Suprapubic skin (tissue), 4 donors: ENCODE data around the gene BBS1. TPM values are rescaled to one million over a fixed set of nuclear protein-coding genes. Genes with fewer than 3 reads are reported as not detected.
"Not testable (repeated sequence)": the region's sequence is repeated elsewhere in the genome, so short reads cannot be mapped to it uniquely, and the experiment has no call there.

Experiments
- DNase-seq, 2 donors: peaks; one replicate each; pipeline ENCODE4 v3.0.0-alpha.2; 2019; ENCODE audit warnings: low spot score in 2 of 2
- H3K27ac ChIP-seq: fragments of 200-600 bp; sonication (generic); one replicate; pipeline ENCODE4 v1.5.1; 2019
- H3K27me3 ChIP-seq: fragments of 200-600 bp; sonication (generic); one replicate; pipeline ENCODE4 v1.5.1; 2019
- H3K36me3 ChIP-seq: fragments of 200-600 bp; sonication (generic); one replicate; pipeline ENCODE4 v1.5.1; 2019
- H3K4me1 ChIP-seq: fragments of 200-600 bp; sonication (generic); one replicate; pipeline ENCODE4 v1.5.1; 2019
- H3K4me3 ChIP-seq: fragments of 200-600 bp; sonication (generic); one replicate; pipeline ENCODE4 v1.5.1; 2019; ENCODE audit warnings: mild to moderate bottlenecking
- H3K9me3 ChIP-seq: fragments of 200-600 bp; sonication (generic); one replicate; pipeline ENCODE4 v1.5.1; 2019
- EP300 ChIP-seq: sonication (generic); formaldehyde crosslinking; IDR thresholded peaks from one replicate; pipeline ENCODE4 v1.6.1; 2017; ENCODE audit warnings: antibody characterized with exemption
- POLR2AphosphoS5 ChIP-seq, 3 donors: sonication (generic); formaldehyde crosslinking; IDR thresholded peaks; one replicate each; pipeline ENCODE4 v1.6.1; 2017; ENCODE audit warnings: antibody characterized with exemption in 3 of 3
- WGBS: methylation state at CpG from one replicate; pipeline ENCODE4 v1.1.5; 2018; 5-methylcytosine and 5-hydroxymethylcytosine counted together
- total RNA-seq, 4 donors: library from RNA; depleted of rRNA; stranded (reverse); fragments of >200 nt; gene quantifications; one replicate each; pipeline ENCODE4 v1.1.0, GENCODE V29; 2016
- TF ChIP-seq, protein P1 (sequence below), 2 donors: fragments of 200-600 bp in 1 of 2; fragments of 450-650 bp in 1 of 2; sonication (generic) in 1 of 2; IDR thresholded peaks; one replicate each; pipeline ENCODE4 v1.5.1; 2016 to 2019; ENCODE audit warnings: antibody characterized with exemption in 2 of 2, mild to moderate bottlenecking in 1 of 2, moderate library complexity in 1 of 2

BBS1 gene
- total RNA-seq, 4 donors from 2014 or later: 35.5 to 85.2 (median 57.0) TPM

- peaks cover 6% of the 10 kb centered on the region for H3K4me1 ChIP-seq
- WGBS: 86% methylated on average over 3 of the region's 3 CpGs
- H3K4me3 ChIP-seq: no peak overlapping the region
- no peak for DNase-seq
- TF ChIP-seq POLR2AphosphoS5 (IDR thresholded peaks at IDR 0.05): no peak
- TF ChIP-seq EP300: no peak
- TF ChIP-seq, protein P1, sequence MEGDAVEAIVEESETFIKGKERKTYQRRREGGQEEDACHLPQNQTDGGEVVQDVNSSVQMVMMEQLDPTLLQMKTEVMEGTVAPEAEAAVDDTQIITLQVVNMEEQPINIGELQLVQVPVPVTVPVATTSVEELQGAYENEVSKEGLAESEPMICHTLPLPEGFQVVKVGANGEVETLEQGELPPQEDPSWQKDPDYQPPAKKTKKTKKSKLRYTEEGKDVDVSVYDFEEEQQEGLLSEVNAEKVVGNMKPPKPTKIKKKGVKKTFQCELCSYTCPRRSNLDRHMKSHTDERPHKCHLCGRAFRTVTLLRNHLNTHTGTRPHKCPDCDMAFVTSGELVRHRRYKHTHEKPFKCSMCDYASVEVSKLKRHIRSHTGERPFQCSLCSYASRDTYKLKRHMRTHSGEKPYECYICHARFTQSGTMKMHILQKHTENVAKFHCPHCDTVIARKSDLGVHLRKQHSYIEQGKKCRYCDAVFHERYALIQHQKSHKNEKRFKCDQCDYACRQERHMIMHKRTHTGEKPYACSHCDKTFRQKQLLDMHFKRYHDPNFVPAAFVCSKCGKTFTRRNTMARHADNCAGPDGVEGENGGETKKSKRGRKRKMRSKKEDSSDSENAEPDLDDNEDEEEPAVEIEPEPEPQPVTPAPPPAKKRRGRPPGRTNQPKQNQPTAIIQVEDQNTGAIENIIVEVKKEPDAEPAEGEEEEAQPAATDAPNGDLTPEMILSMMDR (IDR thresholded peaks at IDR 0.05): no peak
- no peaks in the 10 kb centered on the region for H3K27me3 ChIP-seq
- no peaks in the 10 kb centered on the region for H3K9me3 ChIP-seq
- no peak overlapping the region for H3K27ac ChIP-seq
- no peaks in the 10 kb centered on the region for H3K36me3 ChIP-seq
These were observed 70.8 kb downstream of the BBS1 start for GRCh38 chr11:66581261-66581660.

GRCh38 chr11:66582565-66583147 is 72.2 kb downstream of the BBS1 start:
- not testable (repeated sequence) for H3K9me3 ChIP-seq, H3K36me3 ChIP-seq, DNase-seq, H3K4me3 ChIP-seq, H3K27ac ChIP-seq, H3K4me1 ChIP-seq, H3K27me3 ChIP-seq
- WGBS: 80% methylated on average over 3 of the region's 3 CpGs

Other genes starting within 250 kb of the BBS1 start
- gene RAB1B, start 242.0 kb upstream of the BBS1 start, total RNA-seq: 100 to 1,000 TPM in 3 of 4 donors, 10 to 100 TPM in 1; 79.0 to 124 (median 115) TPM
- 1 to 10 TPM in 3 of 4 donors, not detected in 1; 1.1 to 2.5 (median 1.9) TPM for gene CNIH2, start 232.5 kb upstream of the BBS1 start, total RNA-seq
- gene YIF1A, start 221.5 kb upstream of the BBS1 start, total RNA-seq: 10 to 100 TPM; 21.6 to 61.3 (median 56.1) TPM
- gene TMEM151A, start 218.7 kb upstream of the BBS1 start, total RNA-seq: not detected
- 10 to 100 TPM in 2 of 4 donors, 1 to 10 TPM in 2; 5.9 to 32.6 (median 19.2) TPM for gene CD248, start 193.6 kb upstream of the BBS1 start, total RNA-seq
- gene RIN1, start 174.2 kb upstream of the BBS1 start, total RNA-seq: 10 to 100 TPM; 40.3 to 73.6 (median 60.3) TPM
- gene BRMS1, start 165.5 kb upstream of the BBS1 start, total RNA-seq: 10 to 100 TPM; 45.7 to 60.3 (median 57.3) TPM
- 10 to 100 TPM; 14.4 to 31.9 (median 20.6) TPM for gene B4GAT1, start 163.0 kb upstream of the BBS1 start, total RNA-seq
- 1 to 10 TPM; 2.2 to 4.7 (median 3.9) TPM for gene SLC29A2, start 138.9 kb upstream of the BBS1 start, total RNA-seq
- gene NPAS4, start 89.6 kb upstream of the BBS1 start, total RNA-seq: not detected
- 10 to 100 TPM; 22.0 to 42.0 (median 28.0) TPM for gene MRPL11, start 71.8 kb upstream of the BBS1 start, total RNA-seq
- 10 to 100 TPM; 19.0 to 23.4 (median 20.5) TPM for gene PELI3, start 43.7 kb upstream of the BBS1 start, total RNA-seq
- gene DPP3, start 30.2 kb upstream of the BBS1 start, total RNA-seq: 10 to 100 TPM; 12.2 to 23.0 (median 22.2) TPM
- gene ZDHHC24, start 35.4 kb downstream of the BBS1 start, total RNA-seq: 10 to 100 TPM; 13.9 to 37.2 (median 15.3) TPM
- gene ACTN3, start 36.3 kb downstream of the BBS1 start, total RNA-seq: not detected
- gene CTSF, start 58.0 kb downstream of the BBS1 start, total RNA-seq: 100 to 1,000 TPM in 1 of 4 donors, 10 to 100 TPM in 3; 61.6 to 114 (median 83.2) TPM
- gene CCDC87, start 82.4 kb downstream of the BBS1 start, total RNA-seq: under 1 TPM in 2 of 4 donors, not detected in 2; 0.30 to 0.55 TPM
- gene CCS, start 82.5 kb downstream of the BBS1 start, total RNA-seq: 10 to 100 TPM; 14.1 to 36.3 (median 20.2) TPM
- 10 to 100 TPM; 53.2 to 96.1 (median 84.5) TPM for gene RBM14, start 106.0 kb downstream of the BBS1 start, total RNA-seq
- 10 to 100 TPM; 82.5 to 100.0 (median 91.4) TPM for gene RBM4, start 128.1 kb downstream of the BBS1 start, total RNA-seq
- 10 to 100 TPM; 16.7 to 27.1 (median 22.0) TPM for gene RBM4B, start 167.3 kb downstream of the BBS1 start, total RNA-seq
- 100 to 1,000 TPM; 337 to 544 (median 450) TPM for gene SPTBN2, start 218.6 kb downstream of the BBS1 start, total RNA-seq